HG03159 (cell line): ENCODE data around the gene GRPEL1.
"Not testable (repeated sequence)": the region's sequence is repeated elsewhere in the genome, so short reads cannot be mapped to it uniquely, and the experiment has no call there.

Source experiments
- ATAC-seq: cut with Tn5 transposase; IDR thresholded peaks from one replicate; pipeline ENCODE4 v1.9.1; 2021; ENCODE audit warnings: mild to moderate bottlenecking, moderate library complexity; ENCODE audit not compliant: unreplicated experiment

The GRPEL1 gene

DNA sequence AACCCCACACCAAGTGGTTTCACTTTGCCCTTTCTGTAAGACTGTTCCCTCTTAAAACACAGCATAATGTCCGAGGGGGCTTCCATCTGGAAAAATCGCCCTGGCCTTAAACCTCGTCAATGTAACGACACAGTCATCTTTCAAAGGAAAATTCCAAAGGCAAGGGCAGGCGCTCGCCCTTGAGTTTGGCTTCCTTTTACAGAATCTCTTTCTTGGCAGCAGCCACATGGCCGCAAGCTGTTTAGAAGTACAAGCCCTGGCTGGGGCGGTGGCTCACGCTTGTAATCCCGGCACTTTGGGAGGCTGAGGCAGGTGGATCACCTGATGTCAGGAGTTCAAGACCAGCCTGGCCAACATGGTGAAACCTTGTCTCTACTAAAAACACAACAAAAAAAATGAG, 27.1 kb upstream of the GRPEL1 start:
- no peak for ATAC-seq

DNA sequence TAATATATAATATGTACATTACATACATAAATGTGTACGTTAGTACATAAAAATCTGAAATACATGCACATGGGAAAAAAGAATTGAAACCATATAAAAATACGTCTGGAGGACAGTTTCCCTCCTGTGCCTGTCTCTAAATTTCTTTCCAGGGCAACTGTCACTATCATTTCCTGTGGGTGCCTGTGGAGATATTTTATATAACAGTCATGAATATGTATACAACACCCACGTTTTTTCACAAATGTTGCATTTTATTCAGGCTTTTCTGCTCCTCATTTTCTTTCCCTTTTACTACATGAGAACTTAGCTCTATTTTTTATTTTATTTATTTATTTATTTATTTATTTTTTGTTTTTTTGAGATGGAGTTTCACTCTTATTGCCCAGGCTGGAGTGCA, 24.2 kb upstream of the GRPEL1 start:
- no peak for ATAC-seq

- no peak for ATAC-seq
Observed at GRCh38 chr4:7089213-7089986, 21.5 kb upstream of the GRPEL1 start.

- ATAC-seq, result no peak
Observed at GRCh38 chr4:7087036-7087435, 19.2 kb upstream of the GRPEL1 start.

DNA sequence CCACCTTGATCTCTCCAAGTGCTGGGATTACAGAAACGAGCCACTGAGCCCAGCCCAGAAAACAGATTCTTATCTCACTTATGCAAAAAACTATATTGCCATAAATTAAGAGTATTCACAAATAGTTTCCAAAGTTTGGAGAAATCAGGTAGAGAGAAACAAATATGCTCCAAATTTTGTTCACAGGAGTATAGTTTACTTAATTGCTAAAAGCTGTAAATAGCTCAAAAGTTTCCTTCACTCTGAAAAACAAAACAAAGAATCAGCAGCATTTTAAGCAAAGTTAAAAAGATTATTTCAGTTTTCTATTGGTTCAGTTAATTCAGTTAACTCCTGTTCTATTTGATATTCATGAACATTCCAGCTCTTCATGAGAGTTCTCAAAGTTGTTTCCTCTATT, 18.5 kb upstream of the GRPEL1 start:
- ATAC-seq, result no peak

GRCh38 chr4:7084564-7084961, 16.7 kb upstream of the GRPEL1 start:
- ATAC-seq, result not testable (repeated sequence)

DNA sequence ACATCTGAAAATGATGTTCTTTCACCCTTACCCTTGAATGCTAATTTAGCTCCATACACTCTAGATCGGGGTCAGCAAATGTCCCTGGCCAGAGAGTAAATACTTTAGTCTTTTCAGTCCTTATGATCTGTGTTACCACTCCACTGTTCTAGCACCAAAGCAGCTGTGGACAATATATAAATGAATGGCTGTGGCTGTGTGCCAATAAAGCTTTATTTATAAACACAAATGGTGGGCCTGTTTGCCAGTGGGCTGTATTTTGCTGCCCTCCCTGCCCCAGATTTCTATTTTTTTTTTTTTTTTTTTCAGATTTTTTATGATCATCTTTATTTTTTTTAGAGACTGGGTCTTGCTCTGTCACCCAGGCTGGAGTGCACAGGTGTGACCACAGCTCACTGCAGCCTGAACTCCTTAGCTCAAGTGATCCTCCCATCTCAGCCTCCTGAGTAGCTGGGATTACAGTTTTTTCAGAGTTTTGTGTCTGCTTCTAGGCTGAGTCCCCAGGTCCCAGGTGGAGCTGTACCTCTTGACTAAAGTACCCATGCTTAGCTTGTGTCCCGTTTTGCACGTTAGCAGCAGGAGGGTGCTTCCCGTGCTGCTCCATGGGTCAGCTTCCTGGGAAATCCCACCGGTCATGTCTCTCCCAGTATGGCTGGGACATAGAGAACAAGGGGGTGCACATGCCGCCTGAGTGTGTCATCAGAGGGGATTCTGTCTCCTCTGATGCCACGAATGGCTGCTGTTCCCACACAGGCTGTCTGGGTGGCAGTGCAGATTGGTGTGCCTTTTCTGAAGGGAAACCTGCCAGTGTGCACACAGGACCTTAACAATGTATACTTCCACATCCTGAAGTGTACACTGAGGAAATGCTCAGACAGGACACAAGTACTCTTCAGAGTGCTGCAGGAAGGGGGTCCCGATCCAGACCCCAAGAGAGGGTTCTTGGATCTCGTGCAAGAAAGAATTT, 16.0 kb upstream of the GRPEL1 start:
- no peak for ATAC-seq

DNA sequence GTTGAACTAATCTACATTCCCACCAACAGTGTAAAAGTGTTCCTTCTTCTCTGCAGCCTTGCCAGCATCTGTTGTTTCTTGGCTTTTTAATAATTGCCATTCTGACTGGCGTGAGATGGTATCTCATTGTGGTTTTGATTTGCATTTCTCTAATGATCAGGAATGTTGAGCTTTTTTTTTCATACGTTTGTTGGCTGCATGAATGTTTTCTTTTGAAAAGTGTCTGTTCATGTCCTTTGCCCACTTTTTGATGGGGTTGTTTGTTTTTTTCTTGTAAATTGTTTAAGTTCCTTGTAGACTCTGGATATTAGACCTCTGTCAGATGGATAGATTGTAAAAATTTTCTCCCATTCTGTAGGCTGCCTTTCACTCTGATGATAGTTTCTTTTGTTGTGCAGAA, 12.0 kb upstream of the GRPEL1 start:
- ATAC-seq, result not testable (repeated sequence)

GRCh38 chr4:7079483-7079882, 11.6 kb upstream of the GRPEL1 start:
- ATAC-seq, result not testable (repeated sequence)

DNA sequence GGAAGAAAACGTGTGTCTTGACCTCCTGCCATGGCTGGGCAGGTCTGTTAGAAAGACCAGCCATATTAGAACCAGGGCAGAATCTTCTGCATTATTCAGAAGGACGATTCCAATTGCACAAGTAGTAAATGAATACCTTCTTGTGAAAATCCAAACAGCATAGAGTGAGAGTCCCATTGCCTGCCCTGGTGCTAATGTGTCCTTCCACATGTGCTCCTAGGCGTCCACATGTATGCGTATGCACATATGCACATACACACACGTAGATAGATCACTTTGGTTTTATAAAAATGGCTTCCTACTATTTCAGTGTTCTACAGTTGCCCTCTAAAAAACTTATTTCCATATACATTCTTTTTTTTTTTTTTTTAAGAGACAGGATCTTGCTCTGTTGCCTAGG, 10.2 kb upstream of the GRPEL1 start:
- no peak for ATAC-seq

- ATAC-seq, result no peak
Observed at GRCh38 chr4:7077371-7077770, 9.5 kb upstream of the GRPEL1 start.

DNA sequence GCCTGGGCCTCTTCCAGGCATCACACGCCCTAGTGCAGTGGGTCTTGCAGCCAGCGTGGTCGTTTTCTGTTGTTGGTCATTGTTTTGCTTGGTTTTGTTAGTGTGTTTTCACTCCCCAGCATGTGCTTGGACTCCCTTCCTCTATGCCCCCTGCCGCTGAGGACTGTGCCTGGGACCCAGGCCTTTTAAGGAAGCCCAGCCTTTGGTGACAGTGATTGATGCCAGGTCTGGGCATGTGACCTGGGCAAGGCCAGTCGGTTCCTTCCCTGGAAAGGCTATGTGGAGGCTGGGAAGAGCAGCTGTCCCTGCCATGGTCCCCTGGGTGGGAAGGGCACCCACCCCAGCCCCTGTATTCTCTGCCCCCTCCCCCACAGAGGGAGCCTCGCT, 8.8 kb upstream of the GRPEL1 start:
- ATAC-seq, result no peak

- ATAC-seq, result no peak
Observed at GRCh38 chr4:7075962-7076695, 8.3 kb upstream of the GRPEL1 start.

GRCh38 chr4:7074426-7074825, 6.6 kb upstream of the GRPEL1 start:
- no peak for ATAC-seq

GRCh38 chr4:7073526-7074390, 5.9 kb upstream of the GRPEL1 start:
- no peak for ATAC-seq

- no peak for ATAC-seq
Observed at GRCh38 chr4:7073059-7073458, 5.2 kb upstream of the GRPEL1 start.

GRCh38 chr4:7070729-7071511, 3.1 kb upstream of the GRPEL1 start:
- ATAC-seq, result peak; percentile 37

- ATAC-seq, result no peak
Observed at GRCh38 chr4:7068883-7069282, 1.0 kb upstream of the GRPEL1 start.

DNA sequence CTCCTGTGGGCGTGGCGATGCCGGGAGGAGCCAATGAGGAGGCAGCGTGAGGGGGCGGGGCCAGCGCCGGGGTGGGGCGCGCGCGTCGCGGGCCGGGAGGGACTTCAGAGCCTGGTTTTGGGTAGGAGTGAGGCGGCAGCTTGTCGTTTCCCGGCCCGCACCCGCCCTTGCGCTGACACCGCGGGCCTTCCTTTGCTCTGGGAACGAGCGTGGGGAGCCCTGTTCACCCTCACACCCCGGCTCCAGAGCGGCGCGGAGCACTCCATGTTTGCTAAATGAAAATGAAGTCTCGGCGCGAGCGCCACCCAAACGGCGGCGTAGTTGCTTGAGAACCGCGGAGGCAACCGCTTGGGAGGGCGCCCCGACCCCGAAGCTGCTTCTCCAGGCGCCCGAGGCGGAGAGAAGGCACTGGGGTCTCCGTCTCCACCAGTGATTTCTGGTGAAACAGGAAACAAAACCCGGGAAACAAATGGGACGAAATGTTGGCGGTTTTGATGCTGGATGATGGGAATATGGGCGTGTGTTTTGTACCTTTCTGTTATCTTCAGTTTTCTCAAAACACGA, 497 bp upstream of the GRPEL1 start:
- ATAC-seq, result no peak
